ENCODE results near the gene GRIN2A. TPM values are rescaled to one million over a fixed set of nuclear protein-coding genes. Genes with fewer than 3 reads are reported as not detected.
A peak's percentile ranks its signal among the peaks of the same experiment; 100 is the strongest.
"Not testable (repeated sequence)": the region's sequence is repeated elsewhere in the genome, so short reads cannot be mapped to it uniquely, and the experiment has no call there.

The GRIN2A gene
- total RNA-seq, 1 donor from 2014 or later, result 10.9 TPM

DNA sequence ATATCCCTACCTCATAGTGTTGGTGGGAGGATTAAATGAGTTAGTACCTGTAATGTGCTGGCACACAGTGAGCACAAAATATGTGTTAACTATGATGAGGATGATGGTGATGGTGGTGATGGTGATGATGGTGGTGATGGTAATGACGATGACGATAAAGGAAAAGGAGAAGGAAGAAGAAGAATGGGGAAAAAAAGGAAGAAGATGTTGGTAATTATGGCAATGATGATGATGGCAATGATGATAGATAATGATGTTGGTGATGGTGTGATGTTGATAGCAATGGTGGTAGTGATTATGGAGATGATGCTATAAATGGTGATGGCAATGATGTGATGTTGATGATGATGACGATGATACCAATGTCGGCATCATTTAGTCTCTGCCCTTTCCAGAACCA, 270.2 kb downstream of the GRIN2A start:
- DNase-seq, result no peak

- no peak for DNase-seq
Measured at GRCh38 chr16:9911231-9911630, 271.0 kb downstream of the GRIN2A start.

DNA sequence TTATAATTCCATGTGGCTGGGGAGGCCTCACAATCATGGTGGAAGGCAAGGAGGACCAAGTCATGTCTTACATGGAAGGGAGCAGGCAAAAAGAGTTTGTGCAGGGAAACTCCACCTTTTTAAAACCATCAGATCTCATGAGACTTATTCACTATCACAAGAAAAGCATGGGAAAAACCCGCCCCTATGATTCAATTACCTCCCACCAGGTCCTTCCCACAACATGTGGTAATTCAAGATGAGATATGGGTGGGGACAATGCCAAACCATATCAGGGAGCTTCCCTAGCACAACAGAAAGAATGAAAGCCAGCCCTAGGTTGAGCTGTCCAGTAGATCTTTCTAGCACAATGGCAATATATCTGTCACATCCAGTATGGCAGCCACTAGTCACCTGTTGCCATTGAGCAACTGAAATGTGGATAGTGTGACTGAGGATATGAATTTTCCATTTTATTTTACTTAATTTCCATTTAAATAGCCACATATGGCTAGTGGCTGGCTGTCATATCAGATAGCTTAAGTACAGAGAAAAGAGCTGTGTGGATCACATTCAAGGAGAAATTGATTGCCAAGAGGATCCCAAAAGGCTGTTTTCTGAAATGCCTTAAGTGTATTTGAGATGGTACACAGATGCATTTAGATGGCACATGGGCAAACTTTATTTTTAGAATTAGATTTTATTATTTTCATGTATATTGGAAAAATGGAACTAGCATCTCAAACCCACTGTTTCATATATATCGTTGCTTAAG, 273.0 kb downstream of the GRIN2A start:
- DNase-seq, result no peak

DNA sequence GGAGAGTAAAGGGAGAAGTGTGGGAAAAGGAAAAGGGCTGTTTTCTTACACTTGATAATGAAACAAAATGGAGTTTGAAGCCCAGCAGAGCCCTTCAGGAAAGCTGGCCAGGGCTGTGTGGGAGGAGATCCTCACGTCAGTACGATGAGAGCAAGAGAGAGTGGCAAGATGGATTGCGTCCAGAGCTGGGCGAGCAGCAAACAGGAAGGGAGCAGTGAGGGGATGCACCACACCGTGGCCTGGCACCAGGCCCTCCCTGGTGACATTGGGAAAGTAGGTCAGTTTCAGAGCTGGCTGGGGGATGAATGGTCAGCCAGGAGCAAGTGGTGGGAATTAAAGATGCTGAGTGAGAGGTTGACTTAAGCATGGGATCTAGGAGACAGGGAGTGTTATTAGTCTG, 273.6 kb downstream of the GRIN2A start:
- peak; percentile 20 for DNase-seq

DNA sequence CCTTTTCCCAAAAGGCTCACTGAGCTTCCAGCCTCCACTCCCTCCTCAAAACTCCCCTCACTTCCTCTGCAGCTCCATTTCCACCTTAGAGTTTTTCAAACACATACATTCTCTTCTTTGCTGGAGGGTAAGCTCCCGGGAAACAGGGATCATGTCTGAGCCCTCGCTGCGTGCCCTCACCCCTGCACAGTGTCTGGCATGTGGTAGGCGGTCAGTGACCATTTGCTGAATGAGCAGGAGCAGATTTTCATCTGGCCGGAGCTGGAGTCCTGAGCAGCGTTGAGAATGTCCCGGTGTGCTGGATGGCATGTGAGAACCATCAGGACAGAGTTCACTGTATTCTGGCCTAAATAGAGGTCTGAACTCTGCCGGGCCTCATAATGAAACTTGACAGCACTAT, 274.5 kb downstream of the GRIN2A start:
- no peak for DNase-seq

GRCh38 chr16:9906218-9906617, 276.0 kb downstream of the GRIN2A start:
- DNase-seq, result no peak

DNA sequence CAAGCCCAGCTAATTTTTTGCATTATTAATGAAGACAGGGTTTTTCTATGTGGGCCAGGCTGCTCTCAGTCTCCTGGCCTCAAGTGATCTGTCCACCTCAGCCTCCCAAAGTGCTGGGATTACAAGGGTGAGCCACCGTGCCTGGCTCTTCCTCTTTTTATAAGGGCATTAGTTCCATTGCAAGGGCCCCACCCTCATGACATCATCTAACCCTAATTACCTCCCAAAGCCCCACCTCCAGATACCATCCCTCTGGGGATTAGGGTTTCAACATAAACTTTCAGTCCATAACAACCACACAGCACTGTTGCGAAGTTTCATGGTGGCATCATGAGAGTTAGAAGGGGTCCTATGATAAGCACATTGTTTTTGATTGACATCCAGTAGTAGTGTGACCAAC, 277.7 kb downstream of the GRIN2A start:
- no peak for DNase-seq

DNA sequence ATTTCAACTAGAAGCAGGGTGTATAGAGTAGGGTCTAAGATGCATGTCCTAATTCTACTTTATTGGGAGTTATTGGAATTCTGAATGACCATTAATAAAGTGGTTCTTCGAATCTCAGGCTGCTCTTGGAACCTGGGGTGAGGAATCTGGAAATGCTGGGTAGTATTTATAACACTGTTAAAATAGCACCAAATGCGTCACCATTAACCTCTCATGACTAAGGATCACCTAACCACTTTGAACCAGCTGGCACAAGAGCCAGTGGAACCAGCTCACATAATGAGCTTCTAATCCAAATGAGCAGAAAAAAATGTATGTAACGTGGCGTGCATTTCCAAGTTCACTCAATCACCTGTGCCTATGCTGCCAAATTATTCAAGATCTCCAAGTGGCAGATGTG, 281.7 kb downstream of the GRIN2A start:
- no peak for DNase-seq

GRCh38 chr16:9898555-9898954, 283.7 kb downstream of the GRIN2A start:
- DNase-seq, result no peak

DNA sequence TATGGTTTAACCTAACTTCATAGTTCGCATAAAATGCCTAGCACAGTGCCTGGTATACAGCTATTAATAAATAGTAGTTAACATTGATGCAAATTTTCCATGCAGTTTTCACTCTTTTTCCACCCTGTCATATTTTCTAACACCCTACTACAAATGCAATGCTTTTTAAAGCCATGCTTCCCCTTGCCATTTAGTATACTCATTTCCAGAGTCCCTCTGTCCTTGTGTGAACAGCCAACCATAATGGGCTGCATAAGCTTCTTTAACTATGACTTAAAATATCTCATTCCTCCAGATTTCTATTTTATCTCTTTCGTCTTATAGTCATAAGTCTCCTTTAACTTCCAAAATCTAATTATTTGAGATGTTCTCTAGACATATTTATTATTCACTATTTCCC, 284.1 kb downstream of the GRIN2A start:
- no peak for DNase-seq

DNA sequence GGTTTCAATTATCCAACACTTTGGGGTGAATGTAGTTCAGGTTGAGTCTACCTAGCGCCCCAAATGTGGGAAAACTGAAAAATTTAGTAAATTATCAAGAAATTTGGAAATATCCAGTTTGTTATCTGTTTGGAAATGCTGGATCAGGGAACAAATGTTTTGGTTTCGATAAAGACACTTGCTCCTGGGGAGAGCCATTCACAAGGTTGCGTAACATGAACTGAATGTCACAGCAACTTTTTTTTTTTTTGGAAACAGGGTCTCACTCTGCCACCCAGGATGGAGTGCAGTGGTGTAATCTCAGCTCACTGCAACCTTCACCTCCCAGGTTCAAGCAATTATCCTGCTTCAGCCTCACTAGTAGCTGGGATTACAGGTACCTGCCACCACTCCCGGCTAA, 286.4 kb downstream of the GRIN2A start:
- no peak for DNase-seq

DNA sequence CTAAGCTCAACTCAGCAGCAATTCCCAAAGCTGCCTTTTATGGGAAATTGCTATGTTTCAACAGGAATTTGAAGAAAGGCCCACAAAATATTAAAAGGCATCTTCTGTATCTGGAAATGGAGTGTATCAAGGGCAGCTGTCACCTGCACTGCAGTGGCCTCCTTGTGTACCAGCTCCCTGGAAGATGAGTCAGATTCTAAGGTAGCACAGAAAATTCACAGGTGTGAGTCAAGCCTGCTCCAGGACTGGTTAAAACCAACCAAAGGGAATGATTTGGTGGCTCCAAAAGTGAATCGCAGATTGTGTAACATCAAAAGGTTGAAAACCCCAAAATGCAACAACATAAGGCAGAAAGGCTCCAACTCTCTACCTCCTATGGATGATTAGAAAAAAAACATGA, 296.4 kb downstream of the GRIN2A start:
- no peak for DNase-seq

GRCh38 chr16:9885467-9885866, 296.8 kb downstream of the GRIN2A start:
- no peak for DNase-seq

- DNase-seq, result not testable (repeated sequence)
Measured at GRCh38 chr16:9875981-9876380, 306.2 kb downstream of the GRIN2A start.

- no peak for DNase-seq
Measured at GRCh38 chr16:9874219-9874618, 308.0 kb downstream of the GRIN2A start.

DNA sequence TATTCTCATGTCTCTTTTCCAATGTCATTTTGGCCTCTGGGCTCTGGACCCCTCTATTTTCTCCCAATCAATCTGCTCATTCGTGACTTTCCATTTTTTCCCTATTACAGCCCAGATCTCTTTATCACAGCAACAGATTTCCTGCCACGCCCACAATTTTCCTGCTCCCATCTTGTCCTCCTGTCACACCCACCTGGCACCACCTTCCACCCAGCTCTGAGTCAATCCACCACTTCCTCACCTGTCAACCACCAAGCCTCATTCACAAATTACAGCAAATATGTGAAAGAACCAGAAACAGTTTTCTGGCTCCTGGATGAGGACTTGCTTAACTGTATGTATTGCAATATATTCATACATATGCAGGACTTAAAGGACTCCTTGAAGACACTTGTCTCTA, 311.3 kb downstream of the GRIN2A start:
- no peak for DNase-seq

GRCh38 chr16:9869776-9870175, 312.5 kb downstream of the GRIN2A start:
- DNase-seq, result no peak

GRCh38 chr16:9868606-9869149, 313.6 kb downstream of the GRIN2A start:
- no peak for DNase-seq

DNA sequence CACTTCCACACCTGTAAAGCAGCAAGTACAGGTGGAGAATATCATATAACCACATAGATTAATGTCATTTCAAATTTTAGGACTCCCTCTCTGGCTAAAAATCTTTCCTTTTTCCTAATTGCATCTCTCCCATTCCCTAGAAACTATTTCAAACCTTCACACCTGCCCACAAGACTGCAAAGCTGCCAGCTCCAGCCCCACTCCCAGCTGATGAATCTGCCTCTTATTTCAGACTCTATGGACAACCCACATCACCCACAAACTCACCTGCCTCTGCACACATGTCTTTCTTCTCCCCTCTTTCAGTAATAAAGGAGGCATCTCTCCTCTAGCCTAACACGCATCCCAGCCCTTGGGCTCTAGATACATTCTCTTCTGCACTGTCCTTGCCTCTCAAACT, 315.1 kb downstream of the GRIN2A start:
- peak; percentile 12 for DNase-seq

GRCh38 chr16:9864461-9864860, 317.8 kb downstream of the GRIN2A start:
- no peak for DNase-seq

- DNase-seq, result no peak
Measured at GRCh38 chr16:9862327-9862726, 319.9 kb downstream of the GRIN2A start.

DNA sequence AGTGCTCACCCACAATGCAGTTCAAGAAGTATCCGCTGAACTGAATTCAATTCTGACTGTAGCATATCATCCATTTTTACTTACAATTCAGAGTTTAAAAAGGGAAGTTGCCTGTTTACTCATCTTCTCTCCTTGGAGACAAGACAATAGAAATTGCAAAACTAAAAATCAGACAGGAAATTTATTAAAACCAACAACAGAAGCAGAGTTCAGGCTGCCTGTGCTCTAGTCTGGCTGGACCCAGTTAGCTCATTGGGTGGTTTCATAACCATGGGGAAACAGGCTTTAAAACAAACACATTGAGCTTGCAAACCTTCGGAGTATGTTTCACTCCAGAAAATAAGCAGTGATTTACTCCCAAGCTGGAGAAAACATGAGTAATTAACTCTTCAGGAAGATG, 321.4 kb downstream of the GRIN2A start:
- no peak for DNase-seq

- no peak for DNase-seq
Measured at GRCh38 chr16:9859701-9860327, 322.4 kb downstream of the GRIN2A start.

GRCh38 chr16:9854675-9855074, 327.6 kb downstream of the GRIN2A start:
- DNase-seq, result no peak
